Stomach (tissue), 4 donors: ENCODE results near the gene CELF1.

Experiments used
- EP300 ChIP-seq: sonication (generic); formaldehyde crosslinking; IDR thresholded peaks from one replicate; pipeline ENCODE4 v1.6.1; 2017; ENCODE audit warnings: antibody characterized with exemption
- POLR2A ChIP-seq, 4 donors: fragments of 450-650 bp; IDR thresholded peaks; one replicate each; pipeline ENCODE4 v1.6.1; 2016; ENCODE audit warnings: antibody characterized with exemption in 4 of 4, control low read depth in 2 of 4, mild to moderate bottlenecking in 1 of 4, moderate library complexity in 1 of 4
- POLR2AphosphoS5 ChIP-seq, 3 donors: sonication (generic); formaldehyde crosslinking; IDR thresholded peaks; one replicate each; pipeline ENCODE4 v1.6.1; 2016; ENCODE audit warnings: antibody characterized with exemption in 3 of 3
- TF ChIP-seq, protein P1 (sequence below), 7 experiments: fragments of 450-650 bp in 4 of 7; fragments of 200-600 bp in 3 of 7; sonication (generic) in 3 of 7; IDR thresholded peaks; one replicate each; pipeline ENCODE4 v1.5.1; 2016 to 2019; ENCODE audit warnings: antibody characterized with exemption in 7 of 7, control low read depth in 2 of 7, mild to moderate bottlenecking in 1 of 7

- TF ChIP-seq, protein P1, sequence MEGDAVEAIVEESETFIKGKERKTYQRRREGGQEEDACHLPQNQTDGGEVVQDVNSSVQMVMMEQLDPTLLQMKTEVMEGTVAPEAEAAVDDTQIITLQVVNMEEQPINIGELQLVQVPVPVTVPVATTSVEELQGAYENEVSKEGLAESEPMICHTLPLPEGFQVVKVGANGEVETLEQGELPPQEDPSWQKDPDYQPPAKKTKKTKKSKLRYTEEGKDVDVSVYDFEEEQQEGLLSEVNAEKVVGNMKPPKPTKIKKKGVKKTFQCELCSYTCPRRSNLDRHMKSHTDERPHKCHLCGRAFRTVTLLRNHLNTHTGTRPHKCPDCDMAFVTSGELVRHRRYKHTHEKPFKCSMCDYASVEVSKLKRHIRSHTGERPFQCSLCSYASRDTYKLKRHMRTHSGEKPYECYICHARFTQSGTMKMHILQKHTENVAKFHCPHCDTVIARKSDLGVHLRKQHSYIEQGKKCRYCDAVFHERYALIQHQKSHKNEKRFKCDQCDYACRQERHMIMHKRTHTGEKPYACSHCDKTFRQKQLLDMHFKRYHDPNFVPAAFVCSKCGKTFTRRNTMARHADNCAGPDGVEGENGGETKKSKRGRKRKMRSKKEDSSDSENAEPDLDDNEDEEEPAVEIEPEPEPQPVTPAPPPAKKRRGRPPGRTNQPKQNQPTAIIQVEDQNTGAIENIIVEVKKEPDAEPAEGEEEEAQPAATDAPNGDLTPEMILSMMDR (IDR thresholded peaks at IDR 0.05), result no peak
- TF ChIP-seq POLR2A (IDR thresholded peaks at IDR 0.05) (no peak), EP300 (no peak), POLR2AphosphoS5 (IDR thresholded peaks at IDR 0.05) (no peak)
These were observed 83.4 kb downstream of the CELF1 start for GRCh38 chr11:47469361-47470179.
